ENCODE results near the gene SRD5A3.

The SRD5A3 gene

DNA sequence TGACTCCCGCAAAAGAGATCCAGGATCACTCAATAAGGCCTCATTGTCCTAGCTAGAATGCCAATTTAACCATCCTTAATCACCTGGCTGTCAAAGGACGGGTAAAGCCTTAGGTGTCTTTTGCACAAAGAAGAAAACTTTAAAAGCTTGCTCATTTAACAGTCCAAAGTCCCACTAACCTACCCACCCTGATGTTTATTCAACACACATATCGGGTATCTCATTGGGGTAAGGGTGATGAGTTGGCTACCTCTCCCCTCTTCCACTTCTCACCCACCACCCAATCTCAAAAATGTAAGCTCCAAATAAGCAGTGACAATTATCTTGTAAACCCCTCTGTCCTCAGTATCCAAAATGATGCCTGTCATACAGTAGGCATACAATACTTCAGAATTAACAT lies 988 bp upstream of the SRD5A3 start:
- H3K4me2 ChIP-seq (ENCODE audit: insufficient read depth, low read length): no peak overlapping the region
- H3K9me3 ChIP-seq (ENCODE audit: insufficient read depth, low read length, severe bottlenecking): no peaks in the 10 kb centered on the region
- H3K79me2 ChIP-seq (ENCODE audit: insufficient read depth, low read length): peaks cover 32% of the 10 kb centered on the region
- no peaks in the 10 kb centered on the region for H3K27me3 ChIP-seq (ENCODE audit: insufficient read depth, low read length, poor library complexity)
- no peak for DNase-seq
- no peaks in the 10 kb centered on the region for H4K20me1 ChIP-seq (ENCODE audit: insufficient read depth, low read length)
- no peak overlapping the region for H3K9ac ChIP-seq (ENCODE audit: low read depth, low read length)
- H3K4me3 ChIP-seq (ENCODE audit: low read depth in 1 of 2, low read length in 2 of 2): no peak overlapping the region
- no peak overlapping the region for H3K27ac ChIP-seq (ENCODE audit: low read length)
- no peak for ATAC-seq (ENCODE audit: insufficient read depth, low read depth)
- TF ChIP-seq EZH2 (IDR thresholded peaks at IDR 0.05; ENCODE audit: borderline replicate concordance, low read depth, low read length, severe bottlenecking): no peak
- TF ChIP-seq, protein P1, sequence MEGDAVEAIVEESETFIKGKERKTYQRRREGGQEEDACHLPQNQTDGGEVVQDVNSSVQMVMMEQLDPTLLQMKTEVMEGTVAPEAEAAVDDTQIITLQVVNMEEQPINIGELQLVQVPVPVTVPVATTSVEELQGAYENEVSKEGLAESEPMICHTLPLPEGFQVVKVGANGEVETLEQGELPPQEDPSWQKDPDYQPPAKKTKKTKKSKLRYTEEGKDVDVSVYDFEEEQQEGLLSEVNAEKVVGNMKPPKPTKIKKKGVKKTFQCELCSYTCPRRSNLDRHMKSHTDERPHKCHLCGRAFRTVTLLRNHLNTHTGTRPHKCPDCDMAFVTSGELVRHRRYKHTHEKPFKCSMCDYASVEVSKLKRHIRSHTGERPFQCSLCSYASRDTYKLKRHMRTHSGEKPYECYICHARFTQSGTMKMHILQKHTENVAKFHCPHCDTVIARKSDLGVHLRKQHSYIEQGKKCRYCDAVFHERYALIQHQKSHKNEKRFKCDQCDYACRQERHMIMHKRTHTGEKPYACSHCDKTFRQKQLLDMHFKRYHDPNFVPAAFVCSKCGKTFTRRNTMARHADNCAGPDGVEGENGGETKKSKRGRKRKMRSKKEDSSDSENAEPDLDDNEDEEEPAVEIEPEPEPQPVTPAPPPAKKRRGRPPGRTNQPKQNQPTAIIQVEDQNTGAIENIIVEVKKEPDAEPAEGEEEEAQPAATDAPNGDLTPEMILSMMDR (IDR thresholded peaks at IDR 0.05; ENCODE audit: borderline replicate concordance, extremely low read depth, low read length, poor library complexity, severe bottlenecking): no peak
- H3K36me3 ChIP-seq (ENCODE audit: insufficient read depth, low read length): no peaks in the 10 kb centered on the region
- peaks cover 36% of the 10 kb centered on the region for H3K4me1 ChIP-seq (ENCODE audit: insufficient read depth, low read length)
- peak overlapping the region; percentile 93 for H2AFZ ChIP-seq (ENCODE audit: low read depth, low read length)

DNA sequence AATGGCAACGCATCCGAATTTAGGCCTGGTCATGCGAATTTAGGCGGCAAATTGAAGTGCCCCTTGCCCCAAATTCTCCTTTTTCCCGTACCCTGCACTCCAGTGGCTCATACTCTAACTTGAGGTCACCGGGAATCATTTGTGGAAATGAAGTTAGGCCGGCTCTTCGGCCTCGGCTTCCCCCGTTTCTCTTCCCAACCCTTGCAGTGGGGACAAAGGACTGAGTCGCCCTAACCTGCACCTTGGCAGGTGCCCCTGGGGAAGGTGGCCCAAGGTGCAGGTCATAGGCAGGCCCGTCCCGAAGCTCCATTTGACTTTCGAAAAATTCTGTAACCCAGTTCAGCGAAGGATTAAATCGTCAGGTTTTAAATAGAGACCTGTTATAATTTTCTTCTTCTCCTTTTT lies 811 bp downstream of the SRD5A3 start:
- Histone ChIP-seq H3K9me3 (ENCODE audit: insufficient read depth, low read length, severe bottlenecking) (no peaks in the 10 kb centered on the region), H3K9ac (ENCODE audit: low read depth, low read length) (peak overlapping the region; percentile 96), H3K27ac (ENCODE audit: low read length) (peak overlapping the region; percentile 96), H3K4me3 (ENCODE audit: low read depth in 1 of 2, low read length in 2 of 2) (peak overlapping the region; percentile 76 to 83), H3K27me3 (ENCODE audit: insufficient read depth, low read length, poor library complexity) (no peaks in the 10 kb centered on the region), H3K4me1 (ENCODE audit: insufficient read depth, low read length) (peaks cover 36% of the 10 kb centered on the region), H3K4me2 (ENCODE audit: insufficient read depth, low read length) (peak overlapping the region; percentile 92), H3K79me2 (ENCODE audit: insufficient read depth, low read length) (peaks cover 39% of the 10 kb centered on the region), H3K36me3 (ENCODE audit: insufficient read depth, low read length) (peaks cover 10% of the 10 kb centered on the region; the same call in 1 of the 2 replicates), H4K20me1 (ENCODE audit: insufficient read depth, low read length) (no peaks in the 10 kb centered on the region), H2AFZ (ENCODE audit: low read depth, low read length) (peak overlapping the region; percentile 93)
- TF ChIP-seq, protein P1 (IDR thresholded peaks at IDR 0.05; ENCODE audit: borderline replicate concordance, extremely low read depth, low read length, poor library complexity, severe bottlenecking): no peak
- no peak for TF ChIP-seq EZH2 (IDR thresholded peaks at IDR 0.05; ENCODE audit: borderline replicate concordance, low read depth, low read length, severe bottlenecking)
- no peak for DNase-seq
- ATAC-seq (ENCODE audit: insufficient read depth, low read depth): peak; percentile 15; the same call in 1 of the 3 replicates

DNA sequence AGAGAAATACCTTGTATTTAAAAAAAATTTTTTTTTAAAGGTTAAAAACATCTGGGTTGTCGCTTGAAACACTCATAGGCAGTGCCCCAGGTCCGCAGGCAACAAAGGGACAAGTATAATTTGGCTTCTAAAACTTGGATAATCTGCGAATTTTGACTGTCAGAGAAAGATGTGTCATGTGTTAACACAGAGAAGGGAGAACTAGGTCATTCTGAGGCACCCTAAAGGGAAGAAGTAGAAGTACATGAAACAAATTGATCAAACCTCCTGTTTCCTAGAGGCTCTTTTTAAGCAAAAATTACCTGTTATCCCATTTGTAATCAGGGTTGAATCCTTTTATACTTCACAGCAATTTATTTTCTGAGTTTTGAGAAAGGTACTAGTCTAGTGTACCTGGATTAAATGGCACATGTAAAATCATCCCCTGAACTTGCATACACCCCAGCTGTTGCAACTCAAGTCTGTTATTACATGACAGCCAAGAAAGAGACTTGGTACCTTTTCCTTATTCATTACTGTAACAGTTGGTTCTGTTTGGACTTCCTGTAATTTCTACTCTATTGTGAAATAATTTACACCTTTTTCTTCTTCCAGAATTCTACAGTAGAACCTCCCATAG lies 1.7 kb downstream of the SRD5A3 start:
- TF ChIP-seq, protein P1 (IDR thresholded peaks at IDR 0.05; ENCODE audit: borderline replicate concordance, extremely low read depth, low read length, poor library complexity, severe bottlenecking): no peak
- no peak for TF ChIP-seq EZH2 (IDR thresholded peaks at IDR 0.05; ENCODE audit: borderline replicate concordance, low read depth, low read length, severe bottlenecking)
- no peak for ATAC-seq (ENCODE audit: insufficient read depth, low read depth)
- Histone ChIP-seq H3K27ac (ENCODE audit: low read length) (peak overlapping the region; percentile 96), H2AFZ (ENCODE audit: low read depth, low read length) (peak overlapping the region; percentile 93; the same call in 1 of the 2 replicates), H3K27me3 (ENCODE audit: insufficient read depth, low read length, poor library complexity) (no peaks in the 10 kb centered on the region), H3K4me3 (ENCODE audit: low read depth in 1 of 2, low read length in 2 of 2) (peak overlapping the region; percentile 76 to 83; a peak in 3 of 4 replicates), H3K9ac (ENCODE audit: low read depth, low read length) (peak overlapping the region; percentile 96), H3K36me3 (ENCODE audit: insufficient read depth, low read length) (peaks cover 19% of the 10 kb centered on the region), H4K20me1 (ENCODE audit: insufficient read depth, low read length) (no peaks in the 10 kb centered on the region; the same call in 1 of the 2 replicates), H3K4me2 (ENCODE audit: insufficient read depth, low read length) (peak overlapping the region; percentile 92), H3K79me2 (ENCODE audit: insufficient read depth, low read length) (peaks cover 39% of the 10 kb centered on the region), H3K9me3 (ENCODE audit: insufficient read depth, low read length, severe bottlenecking) (no peaks in the 10 kb centered on the region), H3K4me1 (ENCODE audit: insufficient read depth, low read length) (peaks cover 36% of the 10 kb centered on the region)
- DNase-seq: no peak

Data from DND-41 (cell line).